ENCODE data around the gene ZC3HAV1L.
"Not testable (repeated sequence)": the region's sequence is repeated elsewhere in the genome, so short reads cannot be mapped to it uniquely, and the experiment has no call there.

ZC3HAV1L gene

GRCh38 chr7:139018910-139019309 is 16.9 kb downstream of the ZC3HAV1L start:
- DNase-seq (ENCODE audit: low read depth in 2 of 2), result no peak

- DNase-seq (ENCODE audit: low read depth in 2 of 2), result peak; percentile 29 to 38
These were observed 18.8 kb downstream of the ZC3HAV1L start for GRCh38 chr7:139016931-139017511.

GRCh38 chr7:139011373-139011772 is 24.5 kb downstream of the ZC3HAV1L start:
- no peak for DNase-seq (ENCODE audit: low read depth in 2 of 2)

- DNase-seq (ENCODE audit: low read depth in 2 of 2), result no peak
These were observed 31.3 kb downstream of the ZC3HAV1L start for GRCh38 chr7:139004321-139005090.

- no peak for DNase-seq (ENCODE audit: low read depth in 2 of 2)
These were observed 36.4 kb downstream of the ZC3HAV1L start for GRCh38 chr7:138999414-138999813.

GRCh38 chr7:138992052-138992531 is 43.8 kb downstream of the ZC3HAV1L start:
- DNase-seq (ENCODE audit: low read depth in 2 of 2), result no peak

GRCh38 chr7:138987686-138988085 is 48.2 kb downstream of the ZC3HAV1L start:
- no peak for DNase-seq (ENCODE audit: low read depth in 2 of 2)

- DNase-seq (ENCODE audit: low read depth in 2 of 2), result no peak
These were observed 53.6 kb downstream of the ZC3HAV1L start for GRCh38 chr7:138982204-138982623.

- DNase-seq (ENCODE audit: low read depth in 2 of 2), result peak; percentile 25 to 34
These were observed 54.3 kb downstream of the ZC3HAV1L start, which contains the start of gene KIAA1549 for GRCh38 chr7:138981332-138982203. KIAA1549 (minus strand) TSS chr7:138981389; CDS start chr7:138981269, 120 bp downstream.

- no peak for DNase-seq (ENCODE audit: low read depth in 2 of 2)
These were observed 55.1 kb downstream of the ZC3HAV1L start for GRCh38 chr7:138980563-138981291.

GRCh38 chr7:138979988-138980562 is 55.8 kb downstream of the ZC3HAV1L start:
- DNase-seq (ENCODE audit: low read depth in 2 of 2), result no peak

- no peak for DNase-seq (ENCODE audit: low read depth in 2 of 2)
These were observed 56.4 kb downstream of the ZC3HAV1L start for GRCh38 chr7:138979226-138979979.

- DNase-seq (ENCODE audit: low read depth in 2 of 2), result no peak
These were observed 57.2 kb downstream of the ZC3HAV1L start for GRCh38 chr7:138978541-138979184.

GRCh38 chr7:138976161-138976560 is 59.7 kb downstream of the ZC3HAV1L start:
- not testable (repeated sequence) for DNase-seq (ENCODE audit: low read depth in 2 of 2)
